Tibial nerve (tissue), 4 donors: ENCODE measurements around the gene TEX264. TPM values are rescaled to one million over a fixed set of nuclear protein-coding genes. Genes with fewer than 3 reads are reported as not detected.

Experiments used
- DNase-seq, 2 donors: peaks; one replicate each; pipeline ENCODE4 v3.0.0-alpha.2; 2019; ENCODE audit warnings: low spot score in 2 of 2
- H3K27ac ChIP-seq, 4 donors: fragments of 200-600 bp; sonication (generic) in 3 of 4; one replicate each; pipeline ENCODE4 v1.5.1; 2017 to 2019; ENCODE audit warnings: mild to moderate bottlenecking in 1 of 4
- H3K27me3 ChIP-seq, 2 donors: fragments of 200-600 bp; sonication (generic) in 1 of 2; one replicate each; pipeline versions ENCODE4 v1.5.1 to v1.6.0; 2017 to 2019
- H3K36me3 ChIP-seq, 3 donors: fragments of 200-600 bp; sonication (generic); one replicate each; pipeline ENCODE4 v1.5.1; 2018 to 2019
- H3K4me1 ChIP-seq, 4 donors: fragments of 200-600 bp; sonication (generic) in 3 of 4; one replicate each; pipeline ENCODE4 v1.5.1; 2017 to 2019
- H3K4me3 ChIP-seq, 4 donors: fragments of 200-600 bp; sonication (generic) in 3 of 4; one replicate each; pipeline ENCODE4 v1.5.1; 2017 to 2019; ENCODE audit warnings: mild to moderate bottlenecking in 1 of 4, moderate library complexity in 1 of 4
- H3K9me3 ChIP-seq, 4 donors: fragments of 200-600 bp; sonication (generic) in 3 of 4; one replicate each; pipeline ENCODE4 v1.5.1; 2017 to 2019
- CTCF ChIP-seq, 5 experiments: fragments of 200-600 bp in 3 of 5; fragments of 450-650 bp in 2 of 5; sonication (generic) in 3 of 5; IDR thresholded peaks; one replicate each; pipeline ENCODE4 v1.5.1; 2016 to 2019; ENCODE audit warnings: antibody characterized with exemption in 5 of 5, mild to moderate bottlenecking in 3 of 5, moderate library complexity in 2 of 5
- EP300 ChIP-seq, 2 donors: sonication (generic); formaldehyde crosslinking; IDR thresholded peaks; one replicate each; pipeline ENCODE4 v1.6.1; 2017; ENCODE audit warnings: antibody characterized with exemption in 2 of 2, mild to moderate bottlenecking in 1 of 2
- POLR2A ChIP-seq, 2 donors: fragments of 450-650 bp; IDR thresholded peaks; one replicate each; pipeline ENCODE4 v1.6.1; 2017; ENCODE audit warnings: antibody characterized with exemption in 2 of 2, mild to moderate bottlenecking in 2 of 2, moderate library complexity in 2 of 2
- WGBS, 2 donors: methylation state at CpG; one replicate each; pipeline ENCODE4 v1.1.5; 2018; 5-methylcytosine and 5-hydroxymethylcytosine counted together
- total RNA-seq, 4 donors: library from RNA; depleted of rRNA; stranded (reverse); fragments of >200 nt; gene quantifications; one replicate each; pipeline ENCODE4 v1.1.0, GENCODE V29; 2016

TEX264 gene
- total RNA-seq, 4 donors from 2014 or later = 68.8 to 80.0 (median 73.2) TPM

- Histone ChIP-seq H3K4me1 (peaks cover 0 to 12% (median 0%) of the 10 kb centered on the region in 4 donors), H3K36me3 (peaks cover 0 to 20% (median 0%) of the 10 kb centered on the region in 3 donors), H3K4me3 (no peak overlapping the region), H3K27me3 (no peaks in the 10 kb centered on the region), H3K9me3 (no peaks in the 10 kb centered on the region), H3K27ac (no peak overlapping the region)
- 56 to 58% methylated on average over 3 to 4 of the region's 4 CpGs for WGBS, 2 donors
- TF ChIP-seq EP300 (IDR thresholded peaks at IDR 0.05) = no peak
- TF ChIP-seq CTCF (IDR thresholded peaks at IDR 0.05) = no peak
- no peak for TF ChIP-seq POLR2A (IDR thresholded peaks at IDR 0.05)
- DNase-seq = no peak
Measured at GRCh38 chr3:51709675-51710074, 38.6 kb downstream of the TEX264 start.

DNA sequence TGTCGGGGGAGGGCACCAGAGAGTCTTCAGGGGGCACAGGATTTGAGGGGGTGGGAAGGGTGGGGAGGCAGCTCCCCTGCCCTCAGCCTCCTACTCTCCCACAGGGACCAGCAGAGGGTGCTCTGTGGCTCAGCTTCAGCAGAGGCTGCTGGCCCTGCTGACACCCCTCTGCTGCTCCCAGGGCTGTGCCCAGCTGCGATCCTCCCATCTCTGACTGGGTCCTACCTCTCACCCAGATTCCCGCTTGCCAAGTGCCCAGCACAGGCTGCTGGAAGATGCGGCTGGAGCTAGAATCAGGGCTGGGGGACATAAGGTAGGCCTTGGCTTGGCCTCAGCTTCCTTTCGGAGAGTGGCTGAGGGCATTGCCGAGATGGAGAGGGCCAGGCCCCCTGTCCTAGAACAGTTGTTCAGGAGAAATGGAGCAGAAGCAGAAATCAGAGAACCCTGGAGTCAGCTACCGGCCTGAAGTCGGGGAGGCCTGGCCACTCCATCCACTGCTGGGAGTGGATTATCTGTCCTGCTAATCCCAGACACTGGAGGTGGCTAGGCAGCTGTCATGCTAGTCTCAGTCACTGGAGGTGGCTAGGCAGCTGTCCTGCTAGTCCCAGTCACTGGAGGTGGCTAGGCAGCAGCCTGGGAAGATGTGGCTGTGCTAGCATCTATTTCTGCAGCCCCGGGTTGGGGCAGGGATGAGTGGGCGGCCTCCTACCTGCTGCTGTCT, 39.7 kb downstream of the TEX264 start:
- no peak for TF ChIP-seq CTCF (IDR thresholded peaks at IDR 0.05)
- no peak for TF ChIP-seq POLR2A (IDR thresholded peaks at IDR 0.05)
- TF ChIP-seq EP300 (IDR thresholded peaks at IDR 0.05) = no peak
- Histone ChIP-seq H3K27me3 (no peaks in the 10 kb centered on the region), H3K9me3 (no peaks in the 10 kb centered on the region), H3K36me3 (peaks cover 0 to 10% (median 0%) of the 10 kb centered on the region in 3 donors), H3K4me3 (no peak overlapping the region), H3K4me1 (peaks cover 0 to 12% (median 0%) of the 10 kb centered on the region in 4 donors), H3K27ac (no peak overlapping the region)
- WGBS, 2 donors = 71 to 79% methylated on average over 6 to 10 of the region's 10 CpGs
- DNase-seq = no peak

DNA sequence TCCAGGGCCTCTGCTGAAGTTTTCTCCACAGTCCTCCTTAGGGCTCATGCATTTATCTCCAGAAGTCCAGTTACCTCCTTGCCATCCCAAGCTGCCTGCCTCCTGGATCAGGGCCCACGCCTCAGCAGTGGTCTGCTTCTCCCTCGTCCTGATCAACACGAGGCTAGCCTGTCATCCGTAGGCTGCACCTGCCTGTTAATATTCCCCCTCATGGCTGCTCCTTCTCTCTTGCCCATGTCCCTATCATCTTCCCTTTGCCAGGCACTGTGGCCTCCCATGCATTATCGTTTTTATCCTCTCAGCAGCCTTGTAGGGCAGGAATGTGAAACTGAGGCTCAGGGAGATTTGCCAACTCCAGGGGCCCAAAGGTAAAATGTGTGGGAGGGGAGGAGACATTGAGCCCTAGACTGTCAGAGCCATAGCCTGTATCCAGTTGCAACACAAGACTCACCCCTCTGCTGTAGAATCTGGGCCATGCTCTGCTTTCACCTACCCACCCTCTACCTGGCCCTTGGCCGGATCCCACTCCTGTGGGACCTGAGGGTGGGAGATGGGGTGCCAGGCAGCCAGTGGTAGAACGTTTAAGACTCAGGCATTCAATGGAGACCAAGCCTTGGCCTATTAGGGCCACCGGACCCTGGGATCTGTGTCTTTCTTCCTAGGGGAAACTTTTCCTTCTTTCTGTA, 40.4 kb downstream of the TEX264 start:
- 72 to 86% methylated on average over 6 to 8 of the region's 8 CpGs for WGBS, 2 donors
- Histone ChIP-seq H3K36me3 (peaks cover 0 to 10% (median 0%) of the 10 kb centered on the region in 3 donors), H3K27ac (no peak overlapping the region), H3K9me3 (no peaks in the 10 kb centered on the region), H3K27me3 (no peaks in the 10 kb centered on the region), H3K4me1 (peaks cover 0 to 11% (median 0%) of the 10 kb centered on the region in 4 donors), H3K4me3 (no peak overlapping the region)
- TF ChIP-seq CTCF (IDR thresholded peaks at IDR 0.05) = no peak
- TF ChIP-seq POLR2A (IDR thresholded peaks at IDR 0.05) = no peak
- no peak for DNase-seq

DNA sequence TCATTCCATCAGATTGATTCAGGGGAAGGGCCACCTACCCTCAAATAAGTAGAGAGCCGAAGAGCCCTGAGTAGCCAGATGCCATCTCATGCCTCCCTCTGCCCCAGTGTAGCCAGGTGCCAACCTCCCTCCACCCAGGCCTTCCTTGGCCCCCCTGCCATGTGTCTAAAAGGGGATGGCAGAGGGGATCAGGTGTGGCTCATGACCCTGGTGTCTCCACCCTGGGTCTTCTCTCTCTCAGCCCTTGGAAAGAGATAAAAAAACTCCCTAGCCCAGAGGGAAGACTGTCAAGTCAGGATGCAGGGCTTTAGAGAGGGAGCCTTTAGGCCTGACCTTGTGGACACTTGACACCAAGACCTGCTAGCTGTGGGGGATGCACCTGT, 41.0 kb downstream of the TEX264 start:
- no peak for TF ChIP-seq POLR2A (IDR thresholded peaks at IDR 0.05)
- no peak for TF ChIP-seq EP300 (IDR thresholded peaks at IDR 0.05)
- no peak for TF ChIP-seq CTCF (IDR thresholded peaks at IDR 0.05)
- no peaks in the 10 kb centered on the region for H3K9me3 ChIP-seq
- H3K27ac ChIP-seq = no peak overlapping the region
- DNase-seq = no peak
- WGBS, 2 donors = 75 to 100% methylated on average over 1 of the region's 1 CpG
- peaks cover 0 to 6% (median 0%) of the 10 kb centered on the region in 4 donors for H3K4me1 ChIP-seq
- no peaks in the 10 kb centered on the region for H3K27me3 ChIP-seq
- no peak overlapping the region for H3K4me3 ChIP-seq
- H3K36me3 ChIP-seq = peaks cover 0 to 10% (median 0%) of the 10 kb centered on the region in 3 donors

DNA sequence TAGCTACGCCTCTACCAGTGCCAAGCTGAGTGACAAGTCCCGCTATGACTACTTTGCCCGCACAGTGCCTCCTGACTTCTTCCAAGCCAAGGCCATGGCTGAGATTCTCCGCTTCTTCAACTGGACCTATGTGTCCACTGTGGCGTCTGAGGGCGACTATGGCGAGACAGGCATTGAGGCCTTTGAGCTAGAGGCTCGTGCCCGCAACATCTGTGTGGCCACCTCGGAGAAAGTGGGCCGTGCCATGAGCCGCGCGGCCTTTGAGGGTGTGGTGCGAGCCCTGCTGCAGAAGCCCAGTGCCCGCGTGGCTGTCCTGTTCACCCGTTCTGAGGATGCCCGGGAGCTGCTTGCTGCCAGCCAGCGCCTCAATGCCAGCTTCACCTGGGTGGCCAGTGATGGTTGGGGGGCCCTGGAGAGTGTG, 41.5 kb downstream of the TEX264 start:
- Histone ChIP-seq H3K27ac (no peak overlapping the region), H3K27me3 (no peaks in the 10 kb centered on the region), H3K4me3 (no peak overlapping the region), H3K36me3 (peaks cover 0 to 10% (median 0%) of the 10 kb centered on the region in 3 donors), H3K4me1 (peaks cover 0 to under 1% (median 0%) of the 10 kb centered on the region in 4 donors), H3K9me3 (no peaks in the 10 kb centered on the region)
- TF ChIP-seq EP300 (IDR thresholded peaks at IDR 0.05) (no peak), POLR2A (IDR thresholded peaks at IDR 0.05) (no peak), CTCF (IDR thresholded peaks at IDR 0.05) (no peak)
- 90 to 98% methylated on average over 9 to 16 of the region's 20 CpGs for WGBS, 2 donors
- no peak for DNase-seq
